OCI-LY3 (cell line): Measurements from ENCODE around the gene ZNF548.

Experiments used
- EZH2phosphoT487 ChIP-seq: fragments of 200-600 bp; shearing (Covaris generic); IDR thresholded peaks from 2 replicates; pipeline ENCODE4 v1.6.1; 2018; ENCODE audit warnings: antibody characterized with exemption, mixed run types, low read depth
- TF ChIP-seq, protein P1 (sequence below): fragments of 200-600, 300-600 bp; sonication (generic); IDR thresholded peaks from 2 replicates; pipeline ENCODE4 v1.5.1; 2014; ENCODE audit warnings: antibody characterized with exemption, low read length, low read depth

DNA sequence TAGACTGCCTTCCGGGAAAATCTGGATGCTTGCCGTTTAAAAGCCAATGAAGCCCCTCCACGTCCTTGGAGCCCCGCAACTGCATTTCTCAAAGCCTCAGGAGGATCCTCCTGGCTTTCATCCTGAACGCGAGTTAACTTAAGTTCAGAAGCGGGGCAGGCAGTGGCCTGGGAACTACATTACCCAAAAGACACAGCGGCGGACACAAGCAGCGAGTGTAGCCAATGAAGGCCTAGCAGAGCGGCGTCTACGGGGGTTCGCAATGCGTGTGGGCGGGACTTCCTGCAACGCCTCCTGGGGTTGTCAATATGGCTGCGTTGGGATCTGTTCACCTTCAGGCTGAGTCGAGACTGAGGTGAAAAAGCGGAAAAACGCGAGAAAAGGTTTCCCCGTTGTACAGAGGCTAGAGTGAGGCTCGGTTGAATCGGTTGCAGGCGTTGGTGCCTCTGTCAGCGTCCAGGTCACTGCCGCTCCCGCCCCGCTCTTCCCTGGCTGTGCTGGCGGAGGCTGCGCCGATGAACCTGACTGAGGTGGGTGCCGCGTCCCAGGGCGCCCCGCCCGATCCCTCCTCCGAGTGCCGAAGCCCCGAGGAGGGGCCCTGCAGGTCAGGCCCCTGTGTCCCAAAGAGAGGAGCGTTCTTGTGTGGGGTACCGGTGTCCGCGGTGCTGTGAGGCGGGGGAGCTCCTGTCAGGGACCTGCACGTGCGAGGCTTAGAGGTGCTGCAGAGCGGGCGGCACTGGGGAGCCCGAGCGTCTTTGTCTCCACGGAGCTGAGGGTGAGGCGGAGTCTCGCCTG, 21.4 kb downstream of the ZNF548 start, which contains the start of gene ZNF17:
- TF ChIP-seq, protein P1, sequence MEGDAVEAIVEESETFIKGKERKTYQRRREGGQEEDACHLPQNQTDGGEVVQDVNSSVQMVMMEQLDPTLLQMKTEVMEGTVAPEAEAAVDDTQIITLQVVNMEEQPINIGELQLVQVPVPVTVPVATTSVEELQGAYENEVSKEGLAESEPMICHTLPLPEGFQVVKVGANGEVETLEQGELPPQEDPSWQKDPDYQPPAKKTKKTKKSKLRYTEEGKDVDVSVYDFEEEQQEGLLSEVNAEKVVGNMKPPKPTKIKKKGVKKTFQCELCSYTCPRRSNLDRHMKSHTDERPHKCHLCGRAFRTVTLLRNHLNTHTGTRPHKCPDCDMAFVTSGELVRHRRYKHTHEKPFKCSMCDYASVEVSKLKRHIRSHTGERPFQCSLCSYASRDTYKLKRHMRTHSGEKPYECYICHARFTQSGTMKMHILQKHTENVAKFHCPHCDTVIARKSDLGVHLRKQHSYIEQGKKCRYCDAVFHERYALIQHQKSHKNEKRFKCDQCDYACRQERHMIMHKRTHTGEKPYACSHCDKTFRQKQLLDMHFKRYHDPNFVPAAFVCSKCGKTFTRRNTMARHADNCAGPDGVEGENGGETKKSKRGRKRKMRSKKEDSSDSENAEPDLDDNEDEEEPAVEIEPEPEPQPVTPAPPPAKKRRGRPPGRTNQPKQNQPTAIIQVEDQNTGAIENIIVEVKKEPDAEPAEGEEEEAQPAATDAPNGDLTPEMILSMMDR, result no peak
- no peak for TF ChIP-seq EZH2phosphoT487
